GM11168 (cell line): Measurements from ENCODE around the gene UXS1.

ENCODE experiments used
- in situ Hi-C: fragments of 300-500 bp; cut with MboI; formaldehyde crosslinking; loops from one replicate; pipeline ENCODE4 v1.12.0; 2022; ENCODE audit warnings: low sequenced_read_pairs; ENCODE audit not compliant: unreplicated experiment

UXS1 gene

DNA sequence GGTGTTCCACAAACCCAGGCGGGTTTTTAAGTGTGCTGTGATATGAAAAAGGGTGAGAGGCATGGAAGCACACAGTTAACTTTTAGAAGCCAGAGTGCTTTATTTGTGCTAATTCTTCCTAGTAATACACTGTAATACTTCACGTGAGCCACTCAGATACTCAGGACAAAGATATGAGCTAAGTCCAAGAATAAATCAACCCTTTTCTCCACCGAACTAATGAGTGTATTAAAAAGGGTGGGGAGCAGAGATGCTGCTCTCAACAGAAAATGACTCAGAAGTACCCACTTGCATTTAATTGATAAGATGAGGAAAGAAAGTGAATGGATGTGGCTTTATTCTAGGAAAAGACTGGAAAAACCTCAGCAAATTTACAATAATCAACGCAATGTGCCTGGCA, 79.9 kb downstream of the UXS1 start:
- in situ Hi-C loops, result no loop called here

DNA sequence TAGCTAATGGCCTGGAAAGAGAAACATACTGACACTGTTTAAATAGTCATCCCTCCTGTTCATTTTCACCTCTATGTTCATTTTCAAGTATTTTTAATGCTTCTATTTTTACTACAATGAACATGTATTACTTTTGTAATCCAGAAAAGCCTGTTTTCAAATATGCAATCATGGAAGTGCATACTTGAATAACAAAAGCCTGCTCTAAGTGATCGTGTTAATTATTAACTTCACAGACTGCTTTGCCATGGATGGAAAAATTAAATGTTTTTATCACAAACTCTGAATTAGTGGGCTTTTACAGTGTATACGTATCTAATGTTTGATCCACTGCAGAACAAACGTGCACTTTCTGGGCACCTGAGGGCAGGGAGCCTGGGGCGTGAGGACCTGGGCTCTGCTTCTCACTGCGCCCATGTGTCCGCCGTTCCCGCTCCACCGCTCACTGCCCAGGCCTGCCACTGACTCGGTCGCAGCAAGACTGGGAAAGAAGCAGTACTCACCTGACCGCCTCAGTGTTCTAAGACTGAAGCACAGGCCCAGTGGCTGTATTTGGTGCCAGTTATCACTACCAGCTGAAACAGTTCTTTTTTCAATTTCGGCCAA, 80.6 kb downstream of the UXS1 start:
- in situ Hi-C loops, result no loop called here

DNA sequence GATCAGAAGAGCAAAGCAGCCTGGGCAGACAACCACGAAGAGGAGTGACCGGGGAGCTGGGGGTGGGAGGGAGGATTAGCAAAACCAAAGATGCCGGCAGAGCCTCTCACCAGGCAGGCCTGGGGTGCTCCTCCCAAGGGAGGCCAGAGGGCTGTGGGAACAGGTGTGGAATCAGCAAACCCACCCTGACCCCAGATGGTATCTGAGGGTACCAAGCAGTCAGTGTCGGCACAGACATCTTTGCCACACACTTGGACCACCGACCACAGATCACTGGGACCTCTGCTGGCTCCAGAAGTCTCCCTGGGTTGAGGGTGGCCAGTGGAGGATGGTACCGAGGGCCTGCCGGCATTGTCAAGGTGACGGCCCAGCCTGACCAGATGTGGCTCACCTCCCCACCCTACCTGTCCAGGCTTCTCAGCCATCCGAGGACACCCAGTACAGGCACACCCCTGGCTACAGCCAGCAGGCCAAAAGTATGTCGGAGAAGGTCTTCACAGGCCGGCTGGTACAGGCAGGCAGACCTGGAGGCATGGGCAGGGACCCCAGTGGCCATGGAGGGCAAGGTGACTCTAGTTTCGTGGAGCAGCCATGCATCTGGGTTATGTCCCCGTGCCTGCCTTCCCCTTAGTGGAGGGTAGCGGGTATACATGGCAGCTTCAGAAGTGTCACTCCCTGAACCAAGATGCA, 82.1 kb downstream of the UXS1 start:
- in situ Hi-C loops, result no loop called here

DNA sequence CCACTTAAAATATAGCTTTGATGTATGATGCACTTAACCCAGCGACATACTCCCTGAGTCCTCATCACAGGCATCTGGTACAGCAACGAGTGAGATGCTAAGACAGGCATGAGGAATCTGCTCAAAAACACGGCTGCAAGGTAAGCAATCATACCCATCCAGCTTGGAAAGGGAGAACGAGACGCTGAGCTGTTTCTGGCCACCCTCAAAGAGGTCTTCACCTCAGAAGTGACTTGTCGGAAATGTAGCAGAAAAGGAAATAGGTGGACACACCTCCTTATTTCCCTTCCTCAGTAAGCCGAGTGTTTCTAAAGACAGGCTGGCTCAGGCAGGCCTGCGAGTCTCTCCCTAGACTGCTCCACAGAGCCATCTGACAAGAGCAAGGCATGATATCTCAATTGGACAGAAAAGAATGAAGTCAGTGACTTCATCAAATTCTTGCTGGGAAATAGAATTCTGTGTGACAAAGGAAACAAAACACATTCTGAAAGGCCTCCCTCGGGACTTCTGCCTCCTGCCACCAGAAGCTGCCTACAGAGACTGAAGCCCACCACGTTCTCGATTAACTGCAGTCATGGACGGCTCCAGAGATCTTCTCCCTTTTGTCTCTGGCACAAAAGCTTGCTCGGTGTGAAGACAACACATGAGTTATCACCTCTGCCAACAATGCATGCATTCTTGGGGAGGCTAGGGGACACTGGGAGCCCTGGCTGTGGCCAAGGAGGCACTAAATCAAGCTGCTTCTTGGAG, 84.3 kb downstream of the UXS1 start:
- in situ Hi-C loops, result no loop called here

DNA sequence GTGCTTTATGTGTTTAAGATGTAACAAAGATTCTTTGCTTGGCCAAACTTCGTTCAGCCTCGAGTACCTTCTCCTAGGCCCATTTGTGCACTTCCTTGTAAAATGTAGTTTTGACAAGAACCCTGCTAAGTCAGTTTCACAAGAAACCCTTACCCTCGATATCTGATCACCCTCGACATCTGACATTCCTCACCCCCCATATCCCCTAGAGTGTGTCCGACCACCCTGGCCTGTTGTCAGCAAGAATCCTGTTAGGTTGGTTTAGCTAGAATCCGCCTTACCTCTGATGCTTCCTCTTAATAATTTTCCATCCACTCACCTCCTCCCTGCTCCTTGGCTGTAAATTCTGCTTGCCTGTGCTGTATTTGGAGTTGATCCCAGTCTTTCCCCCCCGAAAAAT, 85.3 kb downstream of the UXS1 start:
- in situ Hi-C loops, result no loop called here

DNA sequence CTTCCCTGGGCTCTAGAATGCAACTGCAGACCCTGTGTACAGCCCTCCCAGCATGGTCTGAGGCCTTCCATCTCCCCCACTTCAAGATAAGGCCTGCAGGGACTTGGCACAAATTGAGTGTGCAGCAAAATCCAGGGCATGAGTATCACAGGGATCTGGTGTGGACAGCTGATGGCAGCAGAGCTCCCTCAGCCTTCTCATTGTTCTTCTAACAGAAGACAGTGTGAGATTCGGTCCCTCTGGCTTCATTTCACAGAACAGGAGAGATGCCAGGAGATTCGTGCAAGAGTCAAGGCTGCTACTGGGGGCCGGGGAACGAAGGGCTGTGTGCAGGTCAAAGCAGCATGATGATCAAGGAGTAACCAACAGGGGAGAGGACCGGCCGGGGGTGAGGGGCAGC, 85.8 kb downstream of the UXS1 start:
- in situ Hi-C loops, result no loop called here

DNA sequence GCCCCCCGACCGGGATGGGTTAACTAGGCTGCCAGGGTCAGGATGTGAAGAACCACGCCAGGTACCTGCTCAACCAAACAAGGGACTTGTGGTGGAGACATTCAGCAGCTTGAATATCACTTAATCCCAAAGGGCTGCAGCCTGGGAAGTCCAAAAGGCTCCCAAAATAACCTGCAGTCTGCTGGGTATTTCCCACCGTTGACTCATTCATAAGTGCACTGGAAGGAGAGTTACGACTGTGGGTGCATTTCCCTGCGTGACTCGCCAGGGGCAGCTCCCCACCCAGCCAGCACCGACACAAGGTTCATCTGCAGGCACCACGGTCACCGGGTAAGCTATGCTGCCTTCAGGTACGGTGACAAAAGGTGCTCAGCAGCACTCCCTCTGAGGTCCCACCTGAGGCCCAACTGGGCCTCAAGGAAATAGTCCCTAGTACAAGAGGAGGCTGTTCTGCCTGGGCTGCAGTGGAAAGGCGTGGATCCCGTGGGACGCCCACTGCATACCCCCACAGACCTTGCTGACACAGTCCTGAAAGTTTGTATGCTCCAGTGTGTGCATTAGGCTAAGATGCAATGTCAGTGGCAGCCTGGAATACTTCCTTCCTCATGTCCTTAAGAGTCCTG, 86.5 kb downstream of the UXS1 start:
- in situ Hi-C loops, result no loop called here

DNA sequence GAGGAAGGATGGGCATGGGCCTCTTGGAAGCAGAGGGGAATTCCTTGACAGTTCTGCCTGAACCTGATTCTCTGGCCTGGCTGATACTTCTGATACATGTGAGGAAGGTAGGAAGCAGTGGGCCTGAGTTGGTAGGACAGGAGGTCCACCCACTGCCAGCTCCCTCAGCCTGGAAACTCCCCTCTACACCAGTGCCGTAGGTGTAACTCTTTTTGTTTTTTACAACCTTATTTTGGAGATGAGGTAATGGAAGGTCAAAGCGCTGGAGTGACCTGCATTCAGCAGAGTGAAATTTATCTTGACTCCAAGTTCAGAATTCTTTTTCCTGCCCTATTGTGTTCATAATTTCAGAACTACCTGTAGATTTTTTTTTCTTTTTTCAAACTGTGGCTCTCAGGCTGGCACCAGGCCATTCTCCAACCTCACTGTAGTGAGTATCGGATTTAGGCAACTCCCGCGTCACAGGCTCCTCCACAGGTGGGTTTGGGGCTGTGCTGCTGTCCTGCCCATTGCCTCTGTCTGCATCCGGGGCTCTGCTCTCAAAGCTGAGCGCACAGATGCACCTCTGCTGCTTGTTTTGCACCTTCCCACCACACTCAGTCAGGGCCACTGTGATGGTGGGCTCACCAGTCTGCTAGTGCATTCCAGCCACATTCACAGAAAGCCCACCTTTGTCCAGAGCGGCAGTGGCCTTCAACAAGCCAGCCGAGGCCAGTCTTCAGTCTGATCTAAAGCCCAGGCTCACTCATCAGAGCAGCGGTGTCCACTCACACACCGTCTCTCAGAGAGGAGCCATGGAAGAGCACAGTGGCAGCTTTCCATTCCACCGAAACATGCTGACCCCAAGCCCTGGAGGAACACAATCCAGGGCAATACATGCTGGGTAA, 87.2 kb downstream of the UXS1 start:
- in situ Hi-C loops, result no loop called here

DNA sequence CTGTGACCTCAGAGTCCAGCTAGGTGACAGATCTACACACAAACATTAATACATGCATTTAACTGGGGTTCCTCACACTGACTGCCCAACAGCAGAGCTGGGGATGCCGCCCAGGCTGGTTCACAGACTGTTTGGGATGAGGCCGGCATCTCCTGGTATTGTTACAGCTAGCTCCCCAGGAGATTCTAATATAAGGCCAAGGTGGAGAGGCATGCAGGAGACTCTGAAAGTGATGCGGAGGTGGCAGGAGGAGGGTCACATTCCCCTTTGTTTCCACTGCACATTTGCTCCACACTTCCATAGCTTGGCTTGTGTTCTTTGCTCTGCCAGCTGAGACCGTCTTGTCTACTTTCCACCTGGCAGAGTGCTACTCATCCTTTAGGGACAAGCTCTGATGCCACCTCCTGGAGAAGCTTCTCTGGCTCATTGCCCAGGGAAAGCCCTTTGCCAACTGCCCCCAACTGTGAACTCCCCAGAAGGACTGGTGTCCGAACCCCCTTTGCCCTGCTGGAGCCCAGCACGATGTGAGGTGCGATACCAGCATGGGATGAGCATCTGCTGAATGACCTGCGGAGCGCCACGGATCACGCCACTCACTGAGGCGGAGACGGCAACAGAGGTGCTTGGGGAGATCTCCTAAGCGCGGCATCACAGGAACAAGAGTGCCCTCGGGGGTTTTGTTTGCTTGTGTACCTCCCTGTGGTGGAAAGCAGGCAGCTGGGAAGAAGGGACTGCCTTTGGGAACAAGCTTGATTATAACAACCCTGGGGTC, 88.8 kb downstream of the UXS1 start:
- in situ Hi-C loops, result no loop called here

DNA sequence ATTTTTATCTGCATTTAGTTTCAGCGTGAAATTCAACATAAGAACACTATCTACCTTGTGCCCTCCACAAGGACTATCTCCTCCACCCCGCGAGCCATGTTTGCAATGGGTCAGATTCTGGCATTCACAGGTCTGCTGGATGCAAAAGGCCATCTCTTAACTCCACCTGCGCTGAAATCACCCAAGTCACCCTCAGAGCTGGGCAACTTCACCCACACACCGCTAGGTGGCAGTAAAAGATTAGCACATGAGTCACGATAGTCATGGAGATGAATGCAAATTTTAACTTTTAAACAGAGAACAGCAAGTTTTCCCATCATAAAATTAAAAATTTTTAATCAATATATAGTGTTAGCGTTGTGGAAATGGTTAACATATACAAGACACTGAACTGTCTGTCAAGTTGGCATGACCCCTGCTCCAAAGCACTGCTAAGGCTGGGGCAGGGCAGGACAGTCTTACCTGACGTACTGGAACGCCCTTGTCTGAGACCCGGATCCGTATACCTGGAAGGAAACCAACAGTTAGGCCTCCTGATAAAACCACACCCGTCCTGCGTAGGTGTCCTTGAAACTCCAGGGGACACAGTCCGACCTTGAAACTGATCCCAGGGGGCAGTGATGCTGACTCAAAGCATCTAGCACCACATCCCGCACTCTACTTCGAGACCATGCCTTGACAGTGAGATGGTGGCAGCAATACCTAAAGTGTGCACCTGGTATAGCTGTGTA, 89.6 kb downstream of the UXS1 start:
- in situ Hi-C loops, result no loop called here

DNA sequence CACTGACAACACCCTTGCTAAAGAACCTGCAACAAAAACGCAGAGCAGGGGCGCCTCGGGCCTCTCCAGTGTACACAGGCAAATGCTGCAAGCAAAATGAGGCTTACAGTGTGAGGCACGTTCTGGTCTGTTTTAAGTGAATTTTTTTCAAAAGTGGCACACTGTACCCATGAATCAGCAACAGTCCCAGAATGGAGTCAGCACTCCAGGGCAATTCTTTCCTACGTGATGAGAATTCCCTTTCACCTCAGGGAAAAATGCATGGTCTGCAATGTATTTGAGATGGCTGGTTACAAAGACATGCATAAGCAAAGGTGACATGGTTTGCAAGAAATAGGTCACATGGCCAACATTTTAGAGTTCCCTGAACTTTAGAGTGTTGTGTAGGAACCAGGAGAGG, 94.4 kb downstream of the UXS1 start:
- in situ Hi-C loops, result no loop called here

DNA sequence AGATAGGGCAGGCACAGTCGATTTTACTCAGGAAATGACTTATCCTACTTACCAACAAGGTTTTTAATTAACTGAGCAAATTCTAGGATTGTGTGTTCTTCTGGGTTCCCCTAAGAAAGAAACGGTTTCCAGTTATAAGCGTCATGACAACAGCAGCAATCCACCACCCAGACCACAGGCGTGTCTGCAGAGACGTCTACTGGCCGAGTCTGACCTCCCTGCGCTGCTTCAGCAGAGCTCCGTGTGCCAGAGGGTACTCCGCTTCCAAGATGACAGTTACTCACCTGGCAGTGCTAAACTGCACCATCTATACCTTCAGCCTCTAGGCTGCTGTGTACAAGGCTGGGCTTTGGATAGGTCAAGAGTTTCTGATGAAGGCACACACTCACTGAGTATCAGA, 95.4 kb downstream of the UXS1 start:
- in situ Hi-C loops, result no loop called here

DNA sequence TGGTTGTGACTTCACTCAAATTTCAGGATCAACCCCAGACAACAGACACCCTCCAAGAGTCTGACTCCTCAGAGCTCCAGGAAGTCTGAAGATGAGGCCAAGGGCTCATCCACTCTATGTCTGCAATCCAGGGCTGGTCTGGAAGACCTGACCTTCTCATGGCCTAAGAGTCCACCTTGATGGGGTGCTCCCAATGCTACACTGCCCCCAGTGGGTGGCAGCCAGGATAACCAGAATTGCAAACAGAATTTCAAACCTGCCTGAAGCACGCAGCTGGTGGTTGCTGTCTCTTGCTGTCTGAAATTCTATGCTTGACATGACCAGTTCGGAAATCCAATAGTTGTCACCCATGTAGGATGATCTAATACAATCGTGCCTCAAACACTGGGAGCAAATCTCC, 96.0 kb downstream of the UXS1 start:
- in situ Hi-C loops, result no loop called here

DNA sequence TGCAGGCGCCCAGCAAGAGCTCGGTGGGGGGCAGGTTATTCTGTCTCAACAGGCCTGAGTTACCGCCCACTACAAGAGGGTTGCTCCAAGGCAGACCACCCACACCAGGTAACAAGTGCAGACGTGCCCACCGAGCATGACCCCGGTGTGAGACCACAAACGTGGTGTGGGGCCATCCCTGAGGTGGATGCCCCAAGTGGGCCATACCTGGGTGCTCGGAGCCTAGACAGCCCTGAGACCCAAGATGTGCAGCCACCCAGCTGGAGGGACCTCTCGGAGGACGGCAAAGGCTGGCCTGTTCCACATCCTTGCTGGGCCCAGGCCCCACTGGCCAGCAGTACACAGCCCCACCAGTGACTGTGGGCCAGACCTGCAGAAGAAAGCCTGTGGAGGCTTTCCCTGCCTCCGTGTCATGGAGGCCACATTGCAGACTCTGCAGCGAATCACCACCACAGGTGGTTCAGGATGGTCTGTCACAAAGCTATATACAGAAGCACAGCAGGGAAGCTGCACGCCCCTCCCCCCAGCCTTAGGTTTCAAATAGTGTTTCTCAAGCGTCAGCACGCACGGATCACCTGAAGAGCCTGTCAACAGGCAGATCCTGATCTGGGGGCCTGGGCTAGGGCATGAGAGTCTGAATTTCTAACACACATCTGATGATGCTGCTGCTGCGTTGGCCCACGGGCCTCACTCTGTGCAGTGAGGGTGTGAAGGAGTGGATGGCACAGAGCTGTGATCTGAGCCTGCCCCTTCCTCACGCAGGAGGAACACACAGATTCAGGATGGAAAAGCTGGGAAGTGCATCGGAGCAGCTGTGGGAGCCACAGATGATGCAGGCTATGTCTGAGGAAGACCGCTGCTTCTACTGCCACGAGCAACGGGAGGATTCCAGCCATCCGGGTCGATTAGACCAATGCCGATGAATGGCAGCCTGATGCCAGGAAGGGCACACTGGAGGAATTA, 96.8 kb downstream of the UXS1 start:
- in situ Hi-C loops, result no loop called here

DNA sequence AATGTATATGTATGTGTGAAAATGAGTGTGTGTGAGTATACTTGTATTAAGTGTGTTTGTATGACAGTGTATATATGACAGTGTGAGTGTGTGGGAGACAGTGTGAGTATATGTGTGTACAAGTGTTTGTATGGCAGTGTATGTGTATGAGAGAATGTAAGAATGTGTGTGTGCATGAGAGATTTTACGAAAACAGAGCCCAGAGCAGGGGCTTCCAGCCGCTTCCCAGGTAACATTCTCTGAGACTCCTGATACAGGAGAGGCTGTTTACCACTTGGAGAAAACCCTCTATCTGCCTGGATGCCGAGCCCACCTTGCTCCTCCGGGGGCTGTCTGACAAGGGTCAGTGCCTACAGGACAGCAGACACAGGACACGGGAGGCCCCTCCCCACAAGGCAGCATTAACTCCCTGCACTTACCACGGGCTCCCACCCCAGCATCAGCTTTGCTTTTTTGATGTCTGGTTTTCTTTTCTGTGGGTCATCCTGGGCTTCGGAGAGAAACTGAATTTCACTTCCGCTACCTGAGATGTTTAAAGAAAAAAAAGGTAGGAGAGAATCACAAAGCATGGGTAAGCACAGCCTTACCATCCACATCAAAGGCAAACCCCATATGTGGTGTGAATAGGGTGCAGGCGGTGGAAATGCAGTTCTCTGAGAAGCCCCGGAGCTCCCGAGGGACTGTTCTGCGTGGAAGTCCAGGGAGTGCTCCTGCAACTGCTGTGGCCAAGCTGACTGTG, 97.6 kb downstream of the UXS1 start:
- in situ Hi-C loops, result no loop called here

DNA sequence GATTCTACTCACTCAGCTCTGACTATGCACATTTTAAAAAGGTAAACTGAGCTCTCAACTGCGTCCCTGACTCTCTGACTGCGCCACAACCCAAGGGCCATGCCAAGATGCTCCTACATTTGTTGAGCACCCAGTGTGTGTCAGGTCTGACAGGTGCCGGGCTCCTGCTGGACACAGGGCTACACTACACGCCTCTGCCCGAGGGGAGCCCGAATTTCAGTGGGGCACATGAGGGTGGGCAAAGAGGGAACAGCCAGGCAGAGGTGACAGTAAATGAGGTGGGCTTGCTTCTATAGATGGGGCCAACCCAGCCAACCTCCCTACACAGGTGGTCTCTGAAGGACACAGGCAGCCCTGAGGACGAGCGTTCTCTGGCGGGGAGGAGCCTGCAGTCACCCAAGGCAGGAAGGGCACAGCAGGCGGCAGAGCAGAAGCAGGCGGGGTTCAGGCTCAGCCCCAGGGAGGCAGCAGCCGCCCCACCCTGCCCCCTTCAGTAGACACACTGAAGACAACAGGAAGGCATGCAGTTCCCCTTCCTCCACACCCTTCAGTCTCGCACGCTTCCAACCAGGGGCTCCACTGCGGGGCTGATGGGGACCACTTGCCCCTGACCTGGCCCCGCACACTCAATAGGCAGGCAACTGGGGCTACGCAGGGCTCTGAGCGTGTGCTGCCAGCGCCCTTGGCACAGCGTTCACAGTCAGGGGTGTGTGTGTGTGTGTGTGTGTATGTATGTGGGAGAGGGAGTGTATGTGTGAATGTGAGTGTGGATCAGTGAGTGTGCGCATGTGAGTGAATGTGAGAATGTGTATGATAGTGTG, 98.4 kb downstream of the UXS1 start:
- in situ Hi-C loops, result no loop called here
